GM18517 (cell line): Measurements from ENCODE around the gene CCL19.
A peak's percentile ranks its signal among the peaks of the same experiment; 100 is the strongest.

Source experiments
- ATAC-seq: cut with Tn5 transposase; IDR thresholded peaks from one replicate; pipeline ENCODE4 v1.9.1; 2021; ENCODE audit warnings: mild to moderate bottlenecking, moderate library complexity; ENCODE audit not compliant: unreplicated experiment

Gene CCL19

DNA sequence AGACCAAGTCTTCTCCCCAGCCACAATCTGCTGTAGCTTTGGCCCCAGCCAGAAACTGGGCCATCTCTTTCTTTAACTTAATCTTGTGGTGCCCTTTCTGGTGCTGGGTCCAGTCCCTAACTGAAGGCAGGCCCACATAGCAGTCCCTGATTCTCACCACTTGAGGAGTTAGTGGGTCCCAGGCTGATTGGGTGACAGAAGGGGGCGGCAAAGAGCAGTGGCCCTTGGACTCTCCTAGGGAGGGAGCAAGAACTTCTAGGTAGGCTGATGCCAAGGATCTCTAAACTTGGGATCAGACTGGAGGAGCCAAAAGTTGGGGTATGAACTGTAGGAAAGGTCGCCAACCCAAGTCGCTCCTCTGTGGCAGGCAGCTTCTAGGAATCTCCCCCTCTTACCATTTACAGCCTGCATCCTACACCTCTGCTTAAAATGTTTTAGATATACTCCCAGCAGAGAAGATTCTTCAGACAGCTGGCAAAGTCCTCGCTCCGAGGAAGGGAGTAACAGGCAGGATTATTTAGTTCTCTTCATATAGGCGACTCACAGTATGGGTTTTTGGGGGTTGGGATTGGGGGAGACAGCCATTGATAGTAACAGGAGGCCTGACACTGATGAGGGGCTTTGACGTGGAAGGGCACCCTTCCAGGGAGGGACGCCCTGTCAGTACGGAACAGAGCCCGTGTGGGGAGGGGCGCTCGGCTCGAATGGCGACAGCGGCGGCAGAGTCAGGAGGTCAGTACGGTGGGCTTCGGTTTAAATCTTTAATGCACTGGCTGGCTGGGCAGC lies 26.6 kb downstream of the CCL19 start:
- peak; percentile 50 for ATAC-seq

DNA sequence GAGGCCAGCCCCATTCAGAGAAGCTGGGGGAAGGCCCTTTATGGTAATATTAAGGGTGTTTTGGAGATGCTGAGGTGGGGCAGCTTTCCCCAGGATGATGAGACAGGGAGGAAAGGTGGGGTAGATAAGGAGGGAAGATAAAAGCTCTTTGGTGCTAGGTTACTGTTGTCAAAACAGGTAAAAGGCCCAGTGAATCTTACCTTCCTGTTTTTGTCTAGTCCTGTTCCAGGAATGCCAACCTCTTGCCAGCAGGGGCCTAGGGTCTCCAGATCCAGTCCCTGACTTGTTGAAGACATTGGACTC lies 27.8 kb downstream of the CCL19 start:
- no peak for ATAC-seq

DNA sequence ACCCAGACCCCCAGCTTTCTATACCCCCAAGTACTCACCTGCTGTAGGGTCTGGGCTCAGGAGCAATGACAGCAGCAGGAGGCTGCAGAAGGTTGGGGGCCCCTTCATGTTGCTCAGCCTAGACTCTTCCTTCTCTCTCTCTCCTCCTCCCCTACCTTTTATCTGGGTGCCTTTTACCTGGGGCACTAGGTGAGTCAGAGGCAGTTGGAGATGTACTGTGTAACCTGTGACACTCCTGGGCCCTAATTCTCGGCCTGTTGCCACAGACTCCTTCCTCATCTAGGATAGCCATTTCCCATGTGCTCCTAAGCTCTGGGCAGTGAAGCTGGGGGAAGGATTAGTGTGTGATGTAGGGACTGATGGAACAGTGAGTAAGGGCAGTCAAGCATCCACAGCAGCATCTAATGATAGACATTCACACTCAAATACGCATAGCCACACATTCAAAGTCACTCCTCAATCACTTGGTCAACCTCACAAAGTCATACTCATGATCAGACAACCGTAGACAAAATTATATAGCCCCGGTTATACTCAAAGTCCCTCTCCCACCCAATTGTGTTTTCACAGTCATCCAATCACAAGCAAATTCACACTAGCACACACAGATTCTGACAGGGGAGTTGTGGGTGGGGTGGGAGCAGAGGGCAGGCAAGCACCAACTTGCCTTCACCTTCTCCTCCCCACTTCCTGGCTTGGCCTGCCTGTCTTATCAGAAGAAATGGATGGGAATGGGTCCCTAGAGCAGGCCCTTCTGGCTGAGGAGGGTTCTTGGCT lies 28.4 kb downstream of the CCL19 start, which contains the start of gene CCL27:
CCL27 (minus strand) TSS at position 132 of the 777 bp plus-strand sequence; CDS start at position 108, 24 bp downstream.
- ATAC-seq = no peak

DNA sequence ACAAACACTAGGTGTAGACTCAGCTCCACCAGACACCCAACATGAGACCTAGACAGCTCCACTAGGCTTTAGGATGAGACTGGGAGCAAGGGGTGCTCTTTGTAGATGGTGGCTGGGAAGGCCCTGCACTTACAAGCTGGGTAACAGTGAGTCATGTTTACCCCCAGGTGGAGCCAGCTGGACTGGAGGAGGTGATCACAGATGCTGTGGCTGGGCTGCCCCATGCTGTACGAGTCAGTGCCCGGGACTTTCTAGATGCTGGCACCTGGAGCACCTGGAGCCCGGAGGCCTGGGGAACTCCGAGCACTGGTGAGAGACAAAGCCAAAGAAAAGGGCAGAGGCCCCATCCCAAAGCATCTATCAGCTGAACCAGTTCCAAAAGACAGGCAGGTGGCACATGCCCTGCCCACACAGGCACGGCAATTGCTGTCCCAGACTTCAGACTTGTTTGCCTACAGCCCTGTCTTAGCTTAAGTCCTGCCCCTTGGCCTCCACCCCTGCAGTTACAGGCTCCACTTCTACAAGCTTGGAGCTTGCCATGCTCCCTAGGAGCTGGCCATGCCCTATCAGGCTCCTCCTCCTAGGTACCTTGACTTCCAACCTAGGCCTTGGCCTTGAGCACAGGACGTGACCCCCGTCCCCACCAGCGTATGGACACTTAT lies 31.4 kb downstream of the CCL19 start:
- no peak for ATAC-seq

DNA sequence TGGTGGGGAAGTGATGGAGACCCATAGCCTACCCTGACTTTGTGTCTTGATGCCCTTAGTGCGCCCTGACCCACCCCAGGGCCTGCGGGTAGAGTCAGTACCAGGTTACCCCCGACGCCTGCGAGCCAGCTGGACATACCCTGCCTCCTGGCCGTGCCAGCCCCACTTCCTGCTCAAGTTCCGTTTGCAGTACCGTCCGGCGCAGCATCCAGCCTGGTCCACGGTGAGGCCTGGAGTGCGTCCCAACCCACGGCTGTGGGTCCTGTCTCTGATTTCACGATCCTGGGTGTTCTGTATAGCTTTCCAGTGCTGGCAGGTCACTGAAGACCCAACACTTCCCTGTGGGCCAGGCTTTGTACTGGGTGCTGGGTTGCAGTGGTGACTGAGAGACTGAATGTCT lies 32.6 kb downstream of the CCL19 start:
- no peak for ATAC-seq

DNA sequence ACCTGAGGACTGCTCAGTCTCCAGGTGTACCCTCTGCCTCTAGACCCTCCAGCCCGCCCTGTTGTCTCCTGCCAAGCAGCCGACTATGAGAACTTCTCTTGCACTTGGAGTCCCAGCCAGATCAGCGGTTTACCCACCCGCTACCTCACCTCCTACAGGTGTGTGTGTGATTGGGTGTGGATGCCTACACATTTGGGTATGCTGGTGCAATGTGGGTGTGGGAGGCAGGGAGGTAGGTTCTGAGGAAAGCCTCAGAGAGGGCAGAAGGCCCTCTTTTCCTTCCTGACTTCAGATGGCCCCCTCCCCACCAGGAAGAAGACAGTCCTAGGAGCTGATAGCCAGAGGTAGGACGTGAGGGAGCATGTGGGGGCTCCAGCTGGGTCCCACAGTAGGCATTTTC lies 34.1 kb downstream of the CCL19 start:
- ATAC-seq = no peak

DNA sequence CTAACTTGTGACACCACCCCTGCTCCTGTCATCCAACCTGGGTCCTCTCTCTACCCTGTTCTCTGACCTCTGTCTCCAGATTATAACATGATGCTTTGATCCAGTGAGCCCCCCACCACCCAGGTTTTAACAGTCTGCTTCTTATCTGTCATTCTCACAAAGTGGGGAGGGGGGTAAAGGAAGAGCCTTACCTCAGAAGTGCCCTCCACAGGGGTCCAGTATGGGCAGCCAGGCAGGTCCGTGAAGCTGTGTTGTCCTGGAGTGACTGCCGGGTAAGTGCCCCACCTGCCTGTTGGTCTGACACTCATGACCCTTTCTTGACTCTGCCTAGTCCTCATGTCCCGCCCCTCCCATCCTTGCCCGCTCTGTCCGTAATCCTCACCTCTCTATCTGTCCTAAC lies 35.7 kb downstream of the CCL19 start:
- no peak for ATAC-seq

DNA sequence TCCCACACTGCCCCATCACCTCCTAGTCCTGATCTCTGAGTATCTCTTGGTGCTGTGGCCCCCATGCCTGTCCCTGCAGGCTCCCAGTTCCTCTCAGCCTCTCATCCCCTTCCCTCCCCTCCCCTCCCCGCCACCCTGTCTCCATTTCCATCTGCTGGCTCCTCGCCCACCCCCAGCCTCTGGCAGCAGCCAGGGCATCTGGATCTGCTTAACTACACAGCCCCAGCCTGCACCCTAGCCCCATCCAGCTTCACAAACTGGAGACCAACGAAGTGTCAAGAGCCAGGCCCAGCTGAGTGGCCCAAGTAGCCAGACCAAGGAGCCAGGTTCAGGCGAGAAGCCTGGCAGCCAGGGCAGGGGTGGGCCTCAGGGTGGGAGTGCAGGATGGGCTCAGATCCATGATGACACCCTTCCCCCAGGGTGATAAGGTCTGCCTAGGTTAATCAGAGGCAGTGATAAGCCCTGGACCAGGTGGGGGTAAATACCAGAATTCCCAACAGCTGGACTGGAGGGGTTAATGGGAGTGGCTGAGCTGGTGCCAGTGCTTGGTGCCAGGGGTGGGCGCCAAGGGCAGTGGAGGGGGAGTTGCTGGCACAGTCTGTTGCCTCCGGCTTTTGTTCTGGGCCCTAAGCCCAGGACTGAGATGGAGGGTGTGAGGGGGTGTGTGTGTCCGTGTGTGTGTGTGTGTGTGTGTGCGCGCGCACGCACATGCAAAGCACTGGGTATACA lies 36.6 kb downstream of the CCL19 start:
- no peak for ATAC-seq

DNA sequence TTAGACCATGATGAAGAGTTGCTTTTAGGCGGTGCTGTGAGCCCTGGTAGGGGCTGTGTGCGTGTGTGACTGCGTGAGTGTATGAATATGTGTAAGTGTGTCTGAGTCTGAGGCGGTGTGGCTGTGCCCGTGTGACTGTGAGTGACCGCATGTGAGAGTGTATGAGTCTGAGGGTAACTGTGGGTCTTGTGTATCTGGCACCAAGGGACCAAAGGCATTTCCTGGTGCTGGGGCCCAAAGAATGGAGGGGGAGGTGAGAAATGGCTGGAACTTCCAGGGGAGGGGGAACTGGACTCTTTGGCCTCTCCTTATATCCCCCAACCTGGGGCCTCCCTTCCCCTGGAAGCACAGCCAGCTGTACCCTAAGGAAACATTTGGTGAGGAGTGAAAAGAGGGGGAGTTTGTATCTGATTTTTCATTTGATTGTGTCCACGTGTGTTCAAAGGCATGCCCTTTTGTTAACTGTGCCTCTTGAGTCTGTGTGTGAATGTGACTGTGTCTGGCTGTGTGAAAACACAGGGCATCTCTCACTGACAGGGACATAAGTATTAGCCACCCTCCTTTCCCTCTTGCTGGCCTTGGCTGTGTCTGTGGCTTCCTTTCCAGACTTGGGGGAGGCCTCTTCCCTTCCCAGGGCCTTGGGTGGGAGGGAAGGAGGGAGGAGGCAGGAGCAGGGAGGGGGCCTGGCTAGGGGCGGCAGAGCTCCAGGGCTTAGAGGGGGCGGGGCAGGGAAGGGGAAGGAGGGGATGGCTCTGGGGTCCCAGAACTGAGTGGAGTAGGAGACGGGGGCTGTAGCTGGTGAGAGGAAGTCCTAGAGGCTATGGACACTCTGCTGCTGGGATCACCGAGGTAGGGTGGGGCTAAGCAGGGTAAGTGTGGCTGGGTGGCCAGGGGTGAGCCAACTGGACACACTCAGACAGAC lies 37.7 kb downstream of the CCL19 start:
- ATAC-seq = no peak

DNA sequence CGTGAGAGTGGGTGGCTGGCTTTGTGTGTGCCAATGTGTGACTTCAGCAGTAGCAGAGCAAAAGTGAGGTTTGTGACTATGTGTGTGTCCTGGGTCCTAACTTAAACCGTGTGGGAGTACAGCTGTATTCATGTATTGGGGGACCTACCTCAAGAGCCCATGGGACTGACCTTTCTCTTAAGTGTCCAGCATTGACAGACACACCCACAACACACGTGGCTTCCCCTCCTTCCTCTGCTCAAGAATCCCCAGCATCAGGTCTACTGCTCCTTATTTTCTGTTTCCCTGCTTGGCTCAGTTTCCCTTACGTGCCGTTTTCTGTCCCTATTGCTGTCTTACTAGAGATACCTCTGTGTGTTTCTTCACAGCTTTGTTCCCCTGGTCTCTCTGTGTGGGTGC lies 38.5 kb downstream of the CCL19 start:
- no peak for ATAC-seq

DNA sequence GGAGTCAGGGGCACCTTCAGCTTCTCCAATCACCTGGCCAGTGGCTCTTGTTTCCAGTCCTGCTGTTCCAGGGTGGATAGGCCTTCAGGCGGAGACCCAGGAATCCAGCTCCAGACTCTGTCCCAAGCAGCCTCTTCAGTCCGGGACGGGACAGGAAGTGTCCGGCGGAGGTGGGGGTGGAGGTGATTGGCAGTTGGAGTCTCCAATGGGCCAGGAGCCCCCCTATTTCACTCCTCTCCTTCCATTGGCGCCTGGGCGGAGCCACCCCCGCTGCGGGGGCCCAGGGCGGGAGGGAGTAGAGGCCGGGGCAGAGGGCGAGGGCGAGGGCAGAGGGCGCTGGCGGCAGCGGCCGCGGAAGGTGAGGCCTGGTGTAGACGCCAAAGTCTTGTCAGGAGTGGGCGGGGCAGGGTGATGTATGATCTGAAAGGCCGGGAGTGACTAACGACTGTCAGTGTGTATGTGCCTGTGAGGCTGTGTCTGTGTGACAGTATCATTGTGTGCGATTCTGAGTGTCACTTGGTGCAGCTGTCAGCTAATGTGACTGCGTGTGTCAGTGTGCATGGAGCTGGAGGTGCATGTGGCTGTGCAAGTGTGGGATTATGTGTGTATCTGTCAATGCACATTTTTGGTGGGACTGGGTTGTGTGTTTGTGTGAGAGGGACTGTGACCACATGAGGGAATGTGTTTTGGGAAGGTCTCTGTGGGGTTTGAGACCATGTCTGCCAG lies 39.0 kb downstream of the CCL19 start, which contains the start of gene IL11RA:
IL11RA (plus strand) TSS at position 310 of the 726 bp plus-strand sequence. CDS start 3,033 bp downstream, outside the sequence.
- ATAC-seq = no peak

DNA sequence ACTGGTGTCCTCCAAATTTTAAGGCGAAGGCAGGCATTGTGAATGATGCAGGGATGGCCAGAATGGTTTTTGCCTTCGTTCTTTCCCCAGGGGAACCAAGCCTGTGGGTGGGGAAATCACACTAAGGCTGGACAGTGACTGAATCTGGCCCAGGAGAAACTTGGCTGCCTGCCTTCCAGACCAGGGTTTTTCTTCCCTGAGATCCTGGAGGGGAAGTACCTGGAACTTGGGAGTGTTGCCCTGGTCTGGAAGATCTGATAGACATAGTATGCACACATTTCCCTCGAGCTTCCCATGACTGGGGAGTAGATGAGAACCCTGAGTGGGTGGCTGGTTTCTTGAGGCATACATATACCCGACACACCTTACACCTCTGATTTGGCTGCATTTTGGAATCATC lies 39.8 kb downstream of the CCL19 start:
- ATAC-seq = no peak

DNA sequence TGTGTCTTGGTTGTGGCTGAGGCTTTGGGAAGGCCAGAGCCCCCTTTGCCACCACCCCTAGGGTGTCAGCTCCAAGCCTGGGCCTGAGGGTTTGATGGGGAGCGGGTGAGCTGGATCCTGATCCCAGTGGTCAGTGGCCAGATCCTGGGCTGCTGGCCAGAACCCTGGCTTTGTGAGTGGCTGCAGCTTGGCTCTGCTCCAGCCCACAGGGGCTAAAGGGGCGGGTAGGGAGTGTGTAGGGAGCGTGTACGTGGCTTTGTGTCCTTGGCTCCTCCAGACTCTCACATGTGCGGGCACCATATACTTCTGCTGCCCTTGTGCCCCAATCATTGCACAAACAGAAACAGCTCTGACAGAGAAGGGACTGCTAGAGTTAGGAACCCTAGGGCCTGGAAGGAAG lies 40.3 kb downstream of the CCL19 start:
- no peak for ATAC-seq

DNA sequence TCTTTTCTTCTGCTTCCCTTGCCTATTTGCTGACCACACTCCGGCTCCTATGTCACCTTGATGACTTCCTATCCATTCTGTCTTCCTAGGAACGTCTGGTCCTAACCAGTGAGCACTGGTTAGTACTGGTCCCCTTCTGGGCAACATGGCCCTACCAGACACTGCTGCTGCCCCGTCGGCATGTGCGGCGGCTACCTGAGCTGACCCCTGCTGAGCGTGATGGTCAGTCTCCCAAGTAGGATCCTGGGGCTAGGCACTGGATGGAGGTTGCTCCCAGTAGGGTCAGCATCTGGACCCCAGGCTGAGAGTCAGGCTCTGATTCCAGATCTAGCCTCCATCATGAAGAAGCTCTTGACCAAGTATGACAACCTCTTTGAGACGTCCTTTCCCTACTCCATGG lies 42.4 kb downstream of the CCL19 start:
- no peak for ATAC-seq

DNA sequence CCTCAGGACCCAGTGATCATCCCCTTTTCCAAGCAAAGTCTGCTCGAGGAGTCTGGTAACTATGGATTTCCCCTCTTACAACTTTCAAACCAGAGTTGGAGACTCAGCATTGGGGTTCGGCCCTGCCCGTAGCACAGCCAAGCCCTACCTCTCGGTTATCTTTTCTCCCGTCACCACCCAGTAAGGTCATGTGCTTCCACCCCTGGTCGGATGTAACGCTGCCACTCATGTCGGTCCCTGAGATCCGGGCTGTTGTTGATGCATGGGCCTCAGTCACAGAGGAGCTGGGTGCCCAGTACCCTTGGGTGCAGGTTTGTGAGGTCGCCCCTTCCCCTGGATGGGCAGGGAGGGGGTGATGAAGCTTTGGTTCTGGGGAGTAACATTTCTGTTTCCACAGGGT lies 43.4 kb downstream of the CCL19 start:
- no peak for ATAC-seq

DNA sequence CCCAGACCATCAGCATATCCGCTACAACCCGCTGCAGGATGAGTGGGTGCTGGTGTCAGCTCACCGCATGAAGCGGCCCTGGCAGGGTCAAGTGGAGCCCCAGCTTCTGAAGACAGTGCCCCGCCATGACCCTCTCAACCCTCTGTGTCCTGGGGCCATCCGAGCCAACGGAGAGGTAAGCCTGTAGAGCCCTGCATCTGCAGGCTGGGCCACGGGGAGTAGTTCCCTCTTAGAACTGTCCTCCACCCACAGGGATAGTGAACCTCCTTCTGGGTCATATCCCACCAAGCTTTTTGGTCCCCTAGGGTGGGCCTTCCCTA lies 44.0 kb downstream of the CCL19 start:
- peak; percentile 15 for ATAC-seq

DNA sequence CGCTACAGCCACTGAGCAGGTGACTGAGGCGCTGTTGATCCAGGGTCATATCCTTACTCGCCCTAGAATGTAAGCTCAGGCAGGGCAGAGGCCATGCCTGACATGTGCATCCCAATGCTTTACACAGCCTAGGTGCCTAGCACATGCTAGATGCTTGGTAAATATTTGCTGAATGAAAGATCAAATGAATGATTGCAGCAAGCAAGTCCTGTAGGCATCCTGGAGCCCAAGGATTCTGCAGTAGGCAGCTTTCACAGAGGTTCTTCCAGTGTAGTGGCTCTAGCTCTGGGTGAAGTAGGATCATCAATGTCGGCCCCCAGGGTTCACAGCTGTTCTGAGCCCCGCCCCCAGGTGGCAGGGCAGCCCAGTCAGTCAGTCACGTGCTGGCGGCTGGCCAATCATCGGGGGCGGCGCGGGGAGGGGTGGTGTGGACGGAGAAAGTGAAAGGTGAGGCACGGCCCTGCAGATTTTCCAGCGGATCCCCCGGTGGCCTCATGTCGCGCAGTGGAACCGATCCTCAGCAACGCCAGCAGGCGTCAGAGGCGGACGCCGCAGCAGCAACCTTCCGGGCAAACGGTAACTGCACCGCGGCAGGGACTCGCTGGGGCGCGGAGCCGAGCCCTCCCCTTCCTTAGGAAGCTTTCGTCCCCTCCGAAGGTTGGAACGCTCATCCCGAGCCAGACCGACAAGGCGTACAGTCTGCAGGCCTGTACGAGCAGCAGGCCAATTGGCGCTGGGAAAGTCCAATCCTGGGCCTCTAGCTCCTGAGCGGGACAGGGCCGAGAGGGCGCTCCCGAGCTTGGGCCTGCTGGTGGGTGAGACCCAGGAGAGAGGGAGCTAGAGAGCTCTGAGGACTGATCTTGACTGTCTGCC lies 44.6 kb downstream of the CCL19 start, which contains the start of gene GALT:
GALT (plus strand) TSS at position 465 of the 873 bp plus-strand sequence; CDS start at position 495, 30 bp downstream.
- peak; percentile 78 for ATAC-seq

DNA sequence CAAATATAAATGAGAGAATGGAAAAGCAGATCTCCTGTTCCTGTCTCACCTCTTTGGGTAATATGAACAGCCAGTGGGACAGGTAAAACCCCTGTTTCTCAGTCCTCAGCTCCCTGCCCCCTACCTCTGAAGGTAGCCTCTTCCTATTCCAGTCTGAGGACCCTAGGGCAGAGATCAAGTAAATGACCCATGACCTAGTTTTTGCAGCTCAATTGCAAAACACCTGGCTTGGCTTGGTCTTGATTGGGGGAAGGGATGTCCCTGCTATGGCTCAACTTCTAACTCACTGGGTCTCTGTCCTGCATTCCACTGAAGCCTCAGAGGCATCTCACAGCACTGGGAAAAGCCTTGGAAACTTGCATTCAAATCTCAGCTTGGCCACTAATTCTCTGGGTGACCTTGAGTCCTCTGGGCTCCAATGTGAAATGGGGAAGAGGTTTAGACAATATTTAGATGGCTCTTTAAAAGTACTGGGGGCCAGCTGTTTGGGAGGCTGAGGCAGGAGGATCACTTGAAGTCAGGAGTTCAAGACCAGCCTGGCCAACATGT lies 46.2 kb downstream of the CCL19 start:
- ATAC-seq = no peak
